ENCODE results near the gene LSS. TPM values are rescaled to one million over a fixed set of nuclear protein-coding genes. Genes with fewer than 3 reads are reported as not detected.
A peak's percentile ranks its signal among the peaks of the same experiment; 100 is the strongest.
"Not testable (repeated sequence)": the region's sequence is repeated elsewhere in the genome, so short reads cannot be mapped to it uniquely, and the experiment has no call there.

Gene LSS
- total RNA-seq, 1 experiment from 2014 or later, result 40.3 TPM

DNA sequence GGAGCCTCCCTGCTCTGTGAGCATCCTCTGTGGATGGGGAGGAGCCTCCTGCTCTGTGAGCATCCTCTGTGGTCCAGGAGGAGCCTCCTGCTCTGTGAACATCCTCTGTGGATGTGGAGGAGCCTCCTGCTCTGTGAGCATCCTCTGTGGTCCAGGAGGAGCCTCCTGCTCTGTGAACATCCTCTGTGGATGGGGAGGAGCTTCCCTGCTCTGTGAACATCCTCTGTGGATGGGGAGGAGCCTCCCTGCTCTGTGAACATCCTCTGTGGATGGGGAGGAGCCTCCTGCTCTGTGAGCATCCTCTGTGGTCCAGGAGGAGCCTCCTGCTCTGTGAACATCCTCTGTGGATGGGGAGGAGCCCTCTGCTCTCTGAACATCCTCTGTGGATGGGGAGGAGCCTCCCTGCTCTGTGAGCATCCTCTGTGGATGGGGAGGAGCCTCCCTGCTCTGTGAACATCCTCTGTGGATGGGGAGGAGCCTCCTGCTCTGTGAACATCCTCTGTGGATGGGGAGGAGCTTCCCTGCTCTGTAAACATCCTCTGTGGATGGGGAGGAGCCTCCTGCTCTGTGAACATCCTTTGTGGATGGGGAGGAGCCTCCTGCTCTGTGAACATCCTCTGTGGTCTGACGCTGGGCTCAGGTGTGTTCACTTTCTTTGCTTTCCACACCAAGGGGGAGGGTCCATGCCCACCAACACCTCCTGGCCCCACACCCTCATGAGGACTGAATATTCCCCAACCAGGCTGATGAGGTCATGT, 58.0 kb downstream of the LSS start:
- H3K4me1 ChIP-seq (ENCODE audit: low read length), result peaks cover 17% of the 10 kb centered on the region
- not testable (repeated sequence) for H3K9ac ChIP-seq (ENCODE audit: low read length); H2AFZ ChIP-seq (ENCODE audit: low read length); H3K9me3 ChIP-seq (ENCODE audit: low read length); H3K27me3 ChIP-seq (ENCODE audit: low read length); H3K4me3 ChIP-seq (ENCODE audit: low read length); H3K36me3 ChIP-seq (ENCODE audit: insufficient read depth, low read length); H4K20me1 ChIP-seq (ENCODE audit: insufficient read depth, low read depth, low read length); H3K9me2 ChIP-seq (replicated peaks; ENCODE audit: insufficient read depth, low read length); H3K27ac ChIP-seq (ENCODE audit: low read length); H3K79me2 ChIP-seq (ENCODE audit: low read length); H3K4me2 ChIP-seq (ENCODE audit: low read depth, low read length, poor library complexity, severe bottlenecking); DNase-seq

DNA sequence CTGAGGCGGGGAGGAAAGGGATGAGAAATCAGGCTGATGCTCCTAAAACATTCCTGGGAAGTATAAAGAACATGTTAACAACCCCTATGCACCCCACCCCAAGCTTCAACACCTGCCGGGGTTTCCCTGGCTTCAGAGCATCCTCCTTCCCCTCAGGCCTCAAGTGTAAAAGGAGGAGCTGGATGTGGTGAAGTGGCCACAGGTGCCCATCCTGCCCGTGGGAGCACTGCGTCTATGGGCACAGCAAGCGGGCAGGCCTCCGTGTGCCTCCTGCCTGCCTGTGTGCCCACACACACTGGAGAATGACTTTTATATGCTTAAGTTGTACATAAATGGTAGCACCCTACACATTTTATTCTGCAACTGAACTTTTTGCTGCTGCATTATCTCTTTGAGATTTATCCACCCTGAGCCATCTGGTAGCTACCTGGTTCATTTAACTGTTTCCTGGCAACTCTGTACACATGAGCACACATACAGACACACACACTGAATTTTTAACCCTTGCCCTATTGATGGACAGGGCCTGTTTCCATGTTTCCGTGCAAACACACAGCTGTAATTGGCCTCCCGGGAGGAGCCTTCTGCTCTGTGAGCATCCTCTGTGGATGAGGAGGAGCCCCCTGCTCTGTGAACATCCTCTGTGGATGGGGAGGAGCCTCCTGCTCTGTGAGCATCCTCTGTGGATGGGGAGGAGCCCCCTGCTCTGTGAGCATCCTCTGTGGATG, 59.8 kb downstream of the LSS start:
- Histone ChIP-seq H3K27ac (ENCODE audit: low read length) (no peak overlapping the region), H3K36me3 (ENCODE audit: insufficient read depth, low read length) (no peaks in the 10 kb centered on the region), H4K20me1 (ENCODE audit: insufficient read depth, low read depth, low read length) (no peaks in the 10 kb centered on the region), H2AFZ (ENCODE audit: low read length) (no peak overlapping the region), H3K9ac (ENCODE audit: low read length) (no peak overlapping the region), H3K4me3 (ENCODE audit: low read length) (no peak overlapping the region), H3K9me3 (ENCODE audit: low read length) (no peaks in the 10 kb centered on the region), H3K27me3 (ENCODE audit: low read length) (no peaks in the 10 kb centered on the region), H3K9me2 (replicated peaks; ENCODE audit: insufficient read depth, low read length) (no peaks in the 10 kb centered on the region), H3K79me2 (ENCODE audit: low read length) (no peaks in the 10 kb centered on the region), H3K4me2 (ENCODE audit: low read depth, low read length, poor library complexity, severe bottlenecking) (no peak overlapping the region), H3K4me1 (ENCODE audit: low read length) (peaks cover 17% of the 10 kb centered on the region)
- peak; percentile 52 for DNase-seq

- Histone ChIP-seq H3K27ac (ENCODE audit: low read length) (no peak overlapping the region), H3K79me2 (ENCODE audit: low read length) (no peaks in the 10 kb centered on the region), H3K9me2 (replicated peaks; ENCODE audit: insufficient read depth, low read length) (no peaks in the 10 kb centered on the region), H3K27me3 (ENCODE audit: low read length) (no peaks in the 10 kb centered on the region), H3K9me3 (ENCODE audit: low read length) (no peaks in the 10 kb centered on the region), H3K4me2 (ENCODE audit: low read depth, low read length, poor library complexity, severe bottlenecking) (no peak overlapping the region), H2AFZ (ENCODE audit: low read length) (no peak overlapping the region), H3K36me3 (ENCODE audit: insufficient read depth, low read length) (no peaks in the 10 kb centered on the region), H3K4me1 (ENCODE audit: low read length) (peaks cover 17% of the 10 kb centered on the region), H3K9ac (ENCODE audit: low read length) (no peak overlapping the region), H3K4me3 (ENCODE audit: low read length) (no peak overlapping the region), H4K20me1 (ENCODE audit: insufficient read depth, low read depth, low read length) (no peaks in the 10 kb centered on the region)
- no peak for DNase-seq
These were observed 60.3 kb downstream of the LSS start for GRCh38 chr21:46168238-46168637.

GRCh38 chr21:46165098-46165497, 63.5 kb downstream of the LSS start:
- Histone ChIP-seq H3K9me3 (ENCODE audit: low read length) (no peaks in the 10 kb centered on the region), H3K27me3 (ENCODE audit: low read length) (no peaks in the 10 kb centered on the region), H3K4me2 (ENCODE audit: low read depth, low read length, poor library complexity, severe bottlenecking) (no peak overlapping the region), H2AFZ (ENCODE audit: low read length) (no peak overlapping the region), H3K79me2 (ENCODE audit: low read length) (no peaks in the 10 kb centered on the region), H3K27ac (ENCODE audit: low read length) (no peak overlapping the region), H3K4me1 (ENCODE audit: low read length) (no peaks in the 10 kb centered on the region), H3K9me2 (replicated peaks; ENCODE audit: insufficient read depth, low read length) (no peaks in the 10 kb centered on the region), H3K36me3 (ENCODE audit: insufficient read depth, low read length) (no peaks in the 10 kb centered on the region), H3K4me3 (ENCODE audit: low read length) (no peak overlapping the region), H4K20me1 (ENCODE audit: insufficient read depth, low read depth, low read length) (no peaks in the 10 kb centered on the region), H3K9ac (ENCODE audit: low read length) (no peak overlapping the region)
- no peak for DNase-seq

DNA sequence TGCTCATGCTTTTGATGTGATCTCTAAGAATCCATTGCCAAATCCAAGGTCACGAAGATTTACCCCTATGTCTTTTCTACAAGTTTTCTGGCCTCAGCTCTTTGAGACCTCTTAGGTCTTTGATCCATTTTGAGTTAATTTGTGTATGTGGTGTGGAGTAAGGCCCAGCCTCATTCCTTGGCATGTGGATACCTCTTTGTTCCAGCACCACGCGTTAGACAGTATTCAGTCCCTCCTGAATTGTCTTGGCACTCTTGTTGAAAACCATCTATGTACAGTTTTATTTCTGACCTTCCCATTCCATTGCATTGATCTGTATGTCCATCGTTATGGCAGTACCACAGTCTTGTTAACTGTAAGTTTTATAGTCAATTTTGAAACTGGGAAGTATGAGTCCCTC, 65.2 kb downstream of the LSS start:
- no peak overlapping the region for H3K9ac ChIP-seq (ENCODE audit: low read length)
- H3K79me2 ChIP-seq (ENCODE audit: low read length), result no peaks in the 10 kb centered on the region
- no peaks in the 10 kb centered on the region for H3K4me1 ChIP-seq (ENCODE audit: low read length)
- no peak for DNase-seq
- H3K36me3 ChIP-seq (ENCODE audit: insufficient read depth, low read length), result no peaks in the 10 kb centered on the region
- H3K4me3 ChIP-seq (ENCODE audit: low read length), result no peak overlapping the region
- H3K9me2 ChIP-seq (replicated peaks; ENCODE audit: insufficient read depth, low read length), result no peaks in the 10 kb centered on the region
- no peak overlapping the region for H3K4me2 ChIP-seq (ENCODE audit: low read depth, low read length, poor library complexity, severe bottlenecking)
- no peaks in the 10 kb centered on the region for H4K20me1 ChIP-seq (ENCODE audit: insufficient read depth, low read depth, low read length)
- no peak overlapping the region for H3K27ac ChIP-seq (ENCODE audit: low read length)
- H3K9me3 ChIP-seq (ENCODE audit: low read length), result no peaks in the 10 kb centered on the region
- H2AFZ ChIP-seq (ENCODE audit: low read length), result no peak overlapping the region
- no peaks in the 10 kb centered on the region for H3K27me3 ChIP-seq (ENCODE audit: low read length)

- H3K27ac ChIP-seq (ENCODE audit: low read length), result no peak overlapping the region
- no peaks in the 10 kb centered on the region for H3K4me1 ChIP-seq (ENCODE audit: low read length)
- no peaks in the 10 kb centered on the region for H3K36me3 ChIP-seq (ENCODE audit: insufficient read depth, low read length)
- H3K9me2 ChIP-seq (replicated peaks; ENCODE audit: insufficient read depth, low read length), result no peaks in the 10 kb centered on the region
- H3K9me3 ChIP-seq (ENCODE audit: low read length), result no peaks in the 10 kb centered on the region
- H3K4me3 ChIP-seq (ENCODE audit: low read length), result no peak overlapping the region
- H3K79me2 ChIP-seq (ENCODE audit: low read length), result no peaks in the 10 kb centered on the region
- no peak for DNase-seq
- no peak overlapping the region for H3K9ac ChIP-seq (ENCODE audit: low read length)
- H4K20me1 ChIP-seq (ENCODE audit: insufficient read depth, low read depth, low read length), result no peaks in the 10 kb centered on the region
- no peak overlapping the region for H2AFZ ChIP-seq (ENCODE audit: low read length)
- H3K4me2 ChIP-seq (ENCODE audit: low read depth, low read length, poor library complexity, severe bottlenecking), result no peak overlapping the region
- no peaks in the 10 kb centered on the region for H3K27me3 ChIP-seq (ENCODE audit: low read length)
These were observed 66.7 kb downstream of the LSS start for GRCh38 chr21:46161633-46162592.

GRCh38 chr21:46160907-46161632, 67.5 kb downstream of the LSS start:
- Histone ChIP-seq H3K4me2 (ENCODE audit: low read depth, low read length, poor library complexity, severe bottlenecking) (no peak overlapping the region), H3K27ac (ENCODE audit: low read length) (no peak overlapping the region), H3K79me2 (ENCODE audit: low read length) (no peaks in the 10 kb centered on the region), H3K4me1 (ENCODE audit: low read length) (no peaks in the 10 kb centered on the region), H3K27me3 (ENCODE audit: low read length) (no peaks in the 10 kb centered on the region), H3K9ac (ENCODE audit: low read length) (no peak overlapping the region), H4K20me1 (ENCODE audit: insufficient read depth, low read depth, low read length) (no peaks in the 10 kb centered on the region), H3K9me3 (ENCODE audit: low read length) (no peaks in the 10 kb centered on the region), H2AFZ (ENCODE audit: low read length) (no peak overlapping the region), H3K4me3 (ENCODE audit: low read length) (no peak overlapping the region), H3K36me3 (ENCODE audit: insufficient read depth, low read length) (no peaks in the 10 kb centered on the region), H3K9me2 (replicated peaks; ENCODE audit: insufficient read depth, low read length) (no peaks in the 10 kb centered on the region)
- DNase-seq, result no peak

GRCh38 chr21:46160657-46160906, 68.0 kb downstream of the LSS start:
- no peak overlapping the region for H3K9ac ChIP-seq (ENCODE audit: low read length)
- no peak for DNase-seq
- no peak overlapping the region for H2AFZ ChIP-seq (ENCODE audit: low read length)
- no peak overlapping the region for H3K4me2 ChIP-seq (ENCODE audit: low read depth, low read length, poor library complexity, severe bottlenecking)
- H3K4me1 ChIP-seq (ENCODE audit: low read length), result no peaks in the 10 kb centered on the region
- no peaks in the 10 kb centered on the region for H3K79me2 ChIP-seq (ENCODE audit: low read length)
- no peaks in the 10 kb centered on the region for H3K9me2 ChIP-seq (replicated peaks; ENCODE audit: insufficient read depth, low read length)
- no peaks in the 10 kb centered on the region for H4K20me1 ChIP-seq (ENCODE audit: insufficient read depth, low read depth, low read length)
- no peak overlapping the region for H3K4me3 ChIP-seq (ENCODE audit: low read length)
- no peak overlapping the region for H3K27ac ChIP-seq (ENCODE audit: low read length)
- H3K27me3 ChIP-seq (ENCODE audit: low read length), result no peaks in the 10 kb centered on the region
- no peaks in the 10 kb centered on the region for H3K9me3 ChIP-seq (ENCODE audit: low read length)
- H3K36me3 ChIP-seq (ENCODE audit: insufficient read depth, low read length), result no peaks in the 10 kb centered on the region
